Measurements from ENCODE around the gene ZSCAN30. TPM values are rescaled to one million over a fixed set of nuclear protein-coding genes. Genes with fewer than 3 reads are reported as not detected.

ZSCAN30 gene
- total RNA-seq, 2 donors from 2014 or later, result 12.8 to 18.7 TPM

- Histone ChIP-seq H3K4me1 (peaks cover 0 to 15% of the 10 kb centered on the region in 2 donors), H3K9me3 (no peaks in the 10 kb centered on the region), H3K36me3 (peaks cover 47% of the 10 kb centered on the region), H3K27ac (no peak overlapping the region), H3K4me3 (no peak overlapping the region), H3K27me3 (no peaks in the 10 kb centered on the region)
- no peak for DNase-seq (ENCODE audit: low spot score)
- no peak for TF ChIP-seq CTCF (IDR thresholded peaks at IDR 0.05)
Measured at GRCh38 chr18:35331367-35332087, 41.5 kb upstream of the ZSCAN30 start.

DNA sequence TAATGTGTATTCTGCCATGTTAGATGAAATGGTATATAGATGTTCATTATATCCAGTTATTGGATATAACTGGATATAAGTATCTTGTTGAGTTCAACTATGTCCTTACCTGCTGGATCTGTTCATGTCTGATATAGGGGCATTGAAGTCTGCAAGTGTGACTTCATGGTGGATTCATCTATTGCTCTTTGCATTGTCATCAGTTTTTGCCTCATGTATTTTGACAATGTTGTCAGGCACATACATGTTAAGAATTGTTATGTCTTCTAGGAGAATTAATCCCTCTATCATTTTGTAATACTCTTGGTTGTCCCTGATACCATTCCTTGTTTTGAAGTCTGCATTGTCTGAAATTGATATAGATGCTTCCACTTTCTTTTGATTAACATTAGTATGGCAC lies 38.8 kb upstream of the ZSCAN30 start:
- Histone ChIP-seq H3K4me3 (no peak overlapping the region), H3K36me3 (peaks cover 23% of the 10 kb centered on the region), H3K27ac (no peak overlapping the region), H3K9me3 (no peaks in the 10 kb centered on the region), H3K4me1 (peaks cover 0 to 4% of the 10 kb centered on the region in 2 donors), H3K27me3 (no peaks in the 10 kb centered on the region)
- no peak for TF ChIP-seq CTCF (IDR thresholded peaks at IDR 0.05)
- DNase-seq (ENCODE audit: low spot score), result no peak

- H3K27me3 ChIP-seq, result no peaks in the 10 kb centered on the region
- no peak for DNase-seq (ENCODE audit: low spot score)
- no peaks in the 10 kb centered on the region for H3K9me3 ChIP-seq
- H3K4me3 ChIP-seq, result no peak overlapping the region
- H3K4me1 ChIP-seq, result no peaks in the 10 kb centered on the region
- no peak overlapping the region for H3K27ac ChIP-seq
- peaks cover 6% of the 10 kb centered on the region for H3K36me3 ChIP-seq
- TF ChIP-seq CTCF (IDR thresholded peaks at IDR 0.05), result no peak
Measured at GRCh38 chr18:35326695-35327387, 36.8 kb upstream of the ZSCAN30 start.

- no peak for TF ChIP-seq CTCF (IDR thresholded peaks at IDR 0.05)
- DNase-seq (ENCODE audit: low spot score), result no peak
- Histone ChIP-seq H3K36me3 (no peaks in the 10 kb centered on the region), H3K4me1 (no peaks in the 10 kb centered on the region), H3K4me3 (no peak overlapping the region), H3K9me3 (no peaks in the 10 kb centered on the region), H3K27me3 (no peaks in the 10 kb centered on the region), H3K27ac (no peak overlapping the region)
Measured at GRCh38 chr18:35324926-35325655, 35.1 kb upstream of the ZSCAN30 start.

GRCh38 chr18:35322486-35323458 lies 32.7 kb upstream of the ZSCAN30 start:
- Histone ChIP-seq H3K9me3 (no peaks in the 10 kb centered on the region), H3K36me3 (no peaks in the 10 kb centered on the region), H3K27me3 (no peaks in the 10 kb centered on the region), H3K4me3 (no peak overlapping the region), H3K27ac (no peak overlapping the region), H3K4me1 (no peaks in the 10 kb centered on the region)
- TF ChIP-seq CTCF (IDR thresholded peaks at IDR 0.05), result no peak
- DNase-seq (ENCODE audit: low spot score), result no peak

Data from right atrium auricular region (tissue), 2 donors.